Thymus (tissue), 11 donors: Measurements from ENCODE around the gene INO80B. TPM values are rescaled to one million over a fixed set of nuclear protein-coding genes. Genes with fewer than 3 reads are reported as not detected.
"Not testable (repeated sequence)": the region's sequence is repeated elsewhere in the genome, so short reads cannot be mapped to it uniquely, and the experiment has no call there.

Experiments used
- DNase-seq, 9 donors: peaks; one replicate each; pipeline ENCODE4 v3.0.0-alpha.2; 2013; ENCODE audit warnings: low spot score in 9 of 9, low read depth in 6 of 9, missing footprints in 1 of 9
- H3K27ac ChIP-seq, 2 donors: one replicate each; pipeline ENCODE4 v1.5.1; 2013; ENCODE audit warnings: control low read depth in 1 of 2, low read depth in 1 of 2, low read length in 1 of 2, mild to moderate bottlenecking in 1 of 2, moderate library complexity in 1 of 2
- H3K27me3 ChIP-seq, 2 donors: one replicate each; pipeline ENCODE4 v1.5.1; 2013; ENCODE audit warnings: low read length in 1 of 2; ENCODE audit not compliant: control insufficient read depth in 2 of 2, insufficient read depth in 1 of 2
- H3K36me3 ChIP-seq, 2 donors: one replicate each; pipeline ENCODE4 v1.5.1; 2013; ENCODE audit warnings: low read length in 1 of 2, mild to moderate bottlenecking in 1 of 2, moderate library complexity in 1 of 2; ENCODE audit not compliant: control insufficient read depth in 2 of 2, insufficient read depth in 2 of 2
- H3K4me1 ChIP-seq, 2 donors: one replicate each; pipeline ENCODE4 v1.5.1; 2013; ENCODE audit warnings: low read length in 2 of 2; ENCODE audit not compliant: control insufficient read depth in 2 of 2, insufficient read depth in 2 of 2
- H3K4me3 ChIP-seq, 2 donors: one replicate each; pipeline ENCODE4 v1.5.1; 2013; ENCODE audit warnings: low read length in 2 of 2, control low read depth in 1 of 2, mild to moderate bottlenecking in 1 of 2
- H3K9me3 ChIP-seq, 2 donors: one replicate each; pipeline ENCODE4 v1.5.1; 2013; ENCODE audit warnings: low read length in 1 of 2, mild to moderate bottlenecking in 1 of 2; ENCODE audit not compliant: control insufficient read depth in 2 of 2, insufficient read depth in 1 of 2
- WGBS: extraction: QIAGEN DNeasy Blood & Tissue Kit; methylation state at CpG from one replicate; pipeline ENCODE4 v1.1.7; 2013; 5-methylcytosine and 5-hydroxymethylcytosine counted together
- polyA plus RNA-seq: library from polyadenylated mRNA; stranded (reverse); fragments of 200-250 nt; gene quantifications from one replicate; pipeline ENCODE4 v1.2.3, GENCODE V29; 2013
- total RNA-seq: library from RNA; stranded (reverse); fragments of 120-200 nt; gene quantifications from one replicate; pipeline ENCODE4 v1.2.4, GENCODE V29; 2013
- donor health status: healthy.

The INO80B gene
- total and polyA plus RNA-seq, 2 donors, result 27.0 to 53.0 TPM

GRCh38 chr2:74416778-74417177, 38.1 kb upstream of the INO80B start:
- H3K9me3 ChIP-seq, result peaks cover 0 to 7% of the 10 kb centered on the region in 2 donors
- WGBS, result 61% methylated on average over 3 of the region's 3 CpGs
- peaks cover 3 to 52% of the 10 kb centered on the region in 2 donors for H3K4me1 ChIP-seq
- H3K4me3 ChIP-seq, result no peak overlapping the region
- DNase-seq, result no peak
- no peak overlapping the region for H3K27ac ChIP-seq
- H3K27me3 ChIP-seq, result peaks cover 7 to 60% of the 10 kb centered on the region in 2 donors
- no peaks in the 10 kb centered on the region for H3K36me3 ChIP-seq

GRCh38 chr2:74417197-74417596, 37.7 kb upstream of the INO80B start:
- no peak overlapping the region for H3K4me3 ChIP-seq
- H3K27me3 ChIP-seq, result peaks cover 7 to 58% of the 10 kb centered on the region in 2 donors
- H3K27ac ChIP-seq, result no peak overlapping the region
- no peaks in the 10 kb centered on the region for H3K36me3 ChIP-seq
- H3K9me3 ChIP-seq, result peaks cover 0 to 7% of the 10 kb centered on the region in 2 donors
- 93% methylated on average over 3 of the region's 3 CpGs for WGBS
- DNase-seq, result no peak
- peaks cover 5 to 56% of the 10 kb centered on the region in 2 donors for H3K4me1 ChIP-seq

- no peaks in the 10 kb centered on the region for H3K36me3 ChIP-seq
- peaks cover 7 to 54% of the 10 kb centered on the region in 2 donors for H3K27me3 ChIP-seq
- no peak for DNase-seq
- peaks cover 6 to 58% of the 10 kb centered on the region in 2 donors for H3K4me1 ChIP-seq
- WGBS, result 94% methylated on average over 6 of the region's 6 CpGs
- H3K27ac ChIP-seq, result no peak overlapping the region
- H3K9me3 ChIP-seq, result peaks cover 0 to 7% of the 10 kb centered on the region in 2 donors
- H3K4me3 ChIP-seq, result no peak overlapping the region
These were observed 37.1 kb upstream of the INO80B start for GRCh38 chr2:74417763-74418162.

DNA sequence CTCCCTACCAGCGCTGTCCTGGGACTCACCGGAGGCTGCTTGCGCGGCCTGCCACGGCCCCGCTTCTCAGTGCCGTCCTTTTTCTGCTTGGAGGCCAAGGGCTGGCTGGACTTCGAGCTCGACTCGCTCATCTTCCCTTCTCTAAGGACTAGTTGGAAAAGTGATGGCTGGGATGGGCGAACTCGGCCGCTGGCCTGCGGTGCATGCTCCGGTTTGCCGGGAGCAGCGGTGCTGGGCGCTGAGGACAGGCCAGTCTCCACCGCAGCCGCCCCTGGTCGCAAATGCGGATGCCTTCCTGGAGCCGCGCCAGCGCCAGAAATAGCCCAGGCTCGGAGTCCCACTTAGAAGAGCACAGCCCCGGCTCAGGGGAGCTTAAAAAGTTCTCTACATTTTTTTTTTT, 36.6 kb upstream of the INO80B start:
- H3K4me1 ChIP-seq, result peaks cover 6 to 54% of the 10 kb centered on the region in 2 donors
- no peak for DNase-seq

GRCh38 chr2:74419345-74419744, 35.5 kb upstream of the INO80B start:
- WGBS, result 91% methylated on average over 1 of the region's 1 CpG
- no peak for DNase-seq
- Histone ChIP-seq H3K4me1 (peaks cover 6 to 47% of the 10 kb centered on the region in 2 donors), H3K27ac (no peak overlapping the region), H3K9me3 (peaks cover 0 to 7% of the 10 kb centered on the region in 2 donors), H3K36me3 (peaks cover 0 to 2% of the 10 kb centered on the region in 2 donors), H3K4me3 (no peak overlapping the region), H3K27me3 (peaks cover 6 to 40% of the 10 kb centered on the region in 2 donors)

More for the DNA sequence above, 36.6 kb upstream of the INO80B start:
- WGBS, result 95% methylated on average over 27 of the region's 27 CpGs
- Histone ChIP-seq H3K4me3 (no peak overlapping the region), H3K36me3 (no peaks in the 10 kb centered on the region), H3K27ac (no peak overlapping the region), H3K9me3 (peaks cover 0 to 7% of the 10 kb centered on the region in 2 donors), H3K27me3 (peaks cover 7 to 50% of the 10 kb centered on the region in 2 donors)

DNA sequence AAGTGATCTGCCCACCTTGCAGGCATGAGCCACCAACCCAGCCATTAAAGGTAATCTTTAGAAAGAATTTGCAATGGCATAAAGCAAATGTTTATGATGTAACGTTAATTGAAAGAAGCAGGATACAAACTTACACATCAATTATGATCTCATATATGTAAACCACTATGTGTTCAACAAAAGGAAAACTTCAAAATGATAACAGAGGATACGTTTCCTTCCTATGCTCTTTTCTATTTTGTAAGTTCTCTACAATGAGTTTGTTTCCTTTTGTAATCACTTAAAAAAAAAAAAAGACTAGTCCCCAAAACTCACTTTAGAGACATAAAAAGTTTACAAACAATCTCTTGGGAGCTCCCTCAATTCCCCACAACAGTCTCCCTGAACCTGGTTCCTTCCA, 34.9 kb upstream of the INO80B start:
- 64% methylated on average over 2 of the region's 2 CpGs for WGBS
- peaks cover 0 to 6% of the 10 kb centered on the region in 2 donors for H3K9me3 ChIP-seq

GRCh38 chr2:74420443-74421103, 34.3 kb upstream of the INO80B start:
- DNase-seq, result not testable (repeated sequence)

More for the DNA sequence above, 34.9 kb upstream of the INO80B start:
- peaks cover 3 to 7% of the 10 kb centered on the region in 2 donors for H3K36me3 ChIP-seq
- DNase-seq, result peak in 1 of 9 donors; percentile 41
- peak overlapping the region; percentile 55 to 76 for H3K27ac ChIP-seq
- H3K4me1 ChIP-seq, result peaks cover 6 to 40% of the 10 kb centered on the region in 2 donors
- H3K27me3 ChIP-seq, result peaks cover 0 to 34% of the 10 kb centered on the region in 2 donors
- H3K4me3 ChIP-seq, result no peak overlapping the region

GRCh38 chr2:74421221-74421870, 33.5 kb upstream of the INO80B start, which contains the start of the genes C2orf81 and WDR54:
C2orf81 (minus strand) TSS chr2:74421619; CDS start chr2:74421560, 59 bp downstream.
WDR54 (plus strand) TSS chr2:74421730; CDS start chr2:74422154, 424 bp downstream.
- Histone ChIP-seq H3K4me3 (peak within 1 kb of the TSS; percentile 70 to 82), H3K9me3 (no peaks in the 10 kb centered on the region), H3K4me1 (peaks cover 6 to 27% of the 10 kb centered on the region in 2 donors), H3K27me3 (peaks cover 0 to 20% of the 10 kb centered on the region in 2 donors), H3K36me3 (peaks cover 12 to 17% of the 10 kb centered on the region in 2 donors), H3K27ac (peak within 1 kb of the TSS; percentile 78 to 86)
- peak; percentile 72 to 95 (median 88) for DNase-seq
- WGBS, result under 1% methylated on average over 57 of the region's 57 CpGs

More at GRCh38 chr2:74420443-74421103, 34.3 kb upstream of the INO80B start:
- peak overlapping the region; percentile 55 to 76 for H3K27ac ChIP-seq
- H3K27me3 ChIP-seq, result peaks cover 0 to 28% of the 10 kb centered on the region in 2 donors
- H3K4me1 ChIP-seq, result peaks cover 6 to 35% of the 10 kb centered on the region in 2 donors
- WGBS, result 89% methylated on average over 19 of the region's 19 CpGs
- peaks cover 6 to 12% of the 10 kb centered on the region in 2 donors for H3K36me3 ChIP-seq
- H3K4me3 ChIP-seq, result peak overlapping the region in 1 of 2 donors; percentile 70
- not testable (repeated sequence) for H3K9me3 ChIP-seq
